Gastroesophageal sphincter (tissue), 4 donors: ENCODE results near the gene HSPBP1. TPM values are rescaled to one million over a fixed set of nuclear protein-coding genes. Genes with fewer than 3 reads are reported as not detected.
"Not testable (repeated sequence)": the region's sequence is repeated elsewhere in the genome, so short reads cannot be mapped to it uniquely, and the experiment has no call there.

Experiments used
- ATAC-seq: fragments of 150-250 bp; one replicate; pipeline ENCODE4 v1.9.1; 2016; ENCODE audit warnings: mild to moderate bottlenecking, moderate library complexity
- H3K27ac ChIP-seq, 4 donors: fragments of 200-600 bp; sonication (generic) in 3 of 4; 1 replicate in 3 of 4; 2 replicates in 1 of 4; pipeline ENCODE4 v1.5.1; 2016 to 2019
- H3K27me3 ChIP-seq: fragments of 200-600 bp; sonication (generic); one replicate; pipeline ENCODE4 v1.5.1; 2019
- H3K36me3 ChIP-seq, 2 donors: fragments of 200-600 bp; sonication (generic); one replicate each; pipeline ENCODE4 v1.5.1; 2019; ENCODE audit warnings: control low read depth in 1 of 2
- H3K4me1 ChIP-seq, 3 donors: fragments of 200-600 bp; sonication (generic); 1 replicate in 2 of 3; 2 replicates in 1 of 3; pipeline ENCODE4 v1.5.1; 2016 to 2019; ENCODE audit warnings: control low read depth in 2 of 3
- H3K4me3 ChIP-seq, 2 donors: fragments of 200-600 bp; sonication (generic); one replicate each; pipeline ENCODE4 v1.5.1; 2019; ENCODE audit warnings: mild to moderate bottlenecking in 1 of 2, moderate library complexity in 1 of 2
- H3K9me3 ChIP-seq, 3 donors: fragments of 200-600 bp; sonication (generic); one replicate each; pipeline ENCODE4 v1.5.1; 2017 to 2019; ENCODE audit warnings: control low read depth in 2 of 3
- CTCF ChIP-seq, 4 experiments: fragments of 200-600 bp in 2 of 4; fragments of 450-650 bp in 2 of 4; sonication (generic) in 1 of 4; IDR thresholded peaks; one replicate each; pipeline ENCODE4 v1.5.1; 2017 to 2019; ENCODE audit warnings: antibody characterized with exemption in 4 of 4, mild to moderate bottlenecking in 2 of 4, moderate library complexity in 2 of 4
- EP300 ChIP-seq: sonication (generic); formaldehyde crosslinking; IDR thresholded peaks from one replicate; pipeline ENCODE4 v1.6.1; 2017; ENCODE audit warnings: antibody characterized with exemption, mild to moderate bottlenecking
- POLR2A ChIP-seq, 2 donors: fragments of 450-650 bp; IDR thresholded peaks; one replicate each; pipeline ENCODE4 v1.6.1; 2017; ENCODE audit warnings: antibody characterized with exemption in 2 of 2, mild to moderate bottlenecking in 2 of 2, moderate library complexity in 1 of 2
- POLR2AphosphoS5 ChIP-seq: sonication (generic); formaldehyde crosslinking; IDR thresholded peaks from one replicate; pipeline ENCODE4 v1.6.1; 2017; ENCODE audit warnings: antibody characterized with exemption
- WGBS, 2 donors: methylation state at CpG; one replicate each; pipeline ENCODE4 v1.1.5; 2018; ENCODE audit warnings: low coverage in 1 of 2; 5-methylcytosine and 5-hydroxymethylcytosine counted together
- total RNA-seq, 4 donors: library from RNA; depleted of rRNA; stranded (reverse); fragments of >200 nt; gene quantifications; one replicate each; pipeline ENCODE4 v1.1.0, GENCODE V29; 2016

HSPBP1 gene
- total RNA-seq, 4 donors from 2014 or later: 20.9 to 37.1 (median 26.5) TPM

GRCh38 chr19:55226788-55227187 is 53.1 kb downstream of the HSPBP1 start:
- no CpG with 5 or more reads among the region's 18 CpGs for WGBS, 2 donors
- TF ChIP-seq CTCF (IDR thresholded peaks at IDR 0.05) (no peak), POLR2A (IDR thresholded peaks at IDR 0.05) (no peak), EP300 (no peak), POLR2AphosphoS5 (no peak)
- peaks cover 0 to 10% (median 0%) of the 10 kb centered on the region in 3 donors for H3K4me1 ChIP-seq
- no peak for ATAC-seq
- no peaks in the 10 kb centered on the region for H3K27me3 ChIP-seq
- H3K9me3 ChIP-seq: no peaks in the 10 kb centered on the region
- H3K27ac ChIP-seq: no peak overlapping the region
- peaks cover 0 to 57% of the 10 kb centered on the region in 2 donors for H3K36me3 ChIP-seq
- H3K4me3 ChIP-seq: no peak overlapping the region

- Histone ChIP-seq H3K27ac (no peak overlapping the region), H3K4me1 (peaks cover 0 to 10% (median 0%) of the 10 kb centered on the region in 3 donors), H3K36me3 (peaks cover 0 to 52% of the 10 kb centered on the region in 2 donors), H3K27me3 (no peaks in the 10 kb centered on the region), H3K9me3 (no peaks in the 10 kb centered on the region), H3K4me3 (no peak overlapping the region)
- no peak for ATAC-seq
- WGBS, 2 donors: 100% methylated on average over 1 of the region's 9 CpGs; no CpG with 5 or more reads in 1 of the 2 donors
- no peak for TF ChIP-seq POLR2AphosphoS5
- no peak for TF ChIP-seq CTCF (IDR thresholded peaks at IDR 0.05)
- TF ChIP-seq EP300: no peak
- no peak for TF ChIP-seq POLR2A (IDR thresholded peaks at IDR 0.05)
Measured at GRCh38 chr19:55226273-55226672, 53.6 kb downstream of the HSPBP1 start.

- no peak for ATAC-seq
- no peak overlapping the region for H3K4me3 ChIP-seq
- no peak for TF ChIP-seq POLR2A (IDR thresholded peaks at IDR 0.05)
- no peak overlapping the region for H3K27ac ChIP-seq
- H3K27me3 ChIP-seq: no peaks in the 10 kb centered on the region
- peaks cover 0 to 4% (median 0%) of the 10 kb centered on the region in 3 donors for H3K9me3 ChIP-seq
- H3K4me1 ChIP-seq: peaks cover 0 to 10% (median 0%) of the 10 kb centered on the region in 3 donors
- WGBS, 2 donors: 88 to 94% methylated on average over 4 of the region's 7 CpGs
- H3K36me3 ChIP-seq: peaks cover 0 to 44% of the 10 kb centered on the region in 2 donors
Measured at GRCh38 chr19:55225415-55225958, 54.4 kb downstream of the HSPBP1 start.

GRCh38 chr19:55224679-55225414 is 55.1 kb downstream of the HSPBP1 start:
- peaks cover 0 to 10% (median 0%) of the 10 kb centered on the region in 3 donors for H3K4me1 ChIP-seq
- peaks cover 0 to 10% (median 0%) of the 10 kb centered on the region in 3 donors for H3K9me3 ChIP-seq
- H3K4me3 ChIP-seq, ATAC-seq, H3K27me3 ChIP-seq, H3K27ac ChIP-seq: not testable (repeated sequence)
- 65 to 83% methylated on average over 2 to 4 of the region's 11 CpGs for WGBS, 2 donors
- peaks cover 0 to 37% of the 10 kb centered on the region in 2 donors for H3K36me3 ChIP-seq

- Histone ChIP-seq H3K4me1 (peaks cover 0 to 10% (median 0%) of the 10 kb centered on the region in 3 donors), H3K27ac (no peak overlapping the region), H3K36me3 (peaks cover 0 to 30% of the 10 kb centered on the region in 2 donors), H3K9me3 (peaks cover 0 to 10% (median 0%) of the 10 kb centered on the region in 3 donors), H3K27me3 (no peaks in the 10 kb centered on the region), H3K4me3 (no peak overlapping the region)
- no peak for ATAC-seq
- 65% methylated on average over 2 of the region's 26 CpGs; no CpG with 5 or more reads in 1 of the 2 donors for WGBS, 2 donors
- no peak for TF ChIP-seq CTCF (IDR thresholded peaks at IDR 0.05)
- TF ChIP-seq EP300: no peak
- no peak for TF ChIP-seq POLR2A (IDR thresholded peaks at IDR 0.05)
- no peak for TF ChIP-seq POLR2AphosphoS5
Measured at GRCh38 chr19:55224038-55224665, 55.8 kb downstream of the HSPBP1 start.
